Activated CD4-positive, alpha-beta T cell treated with anti-CD3 and anti-CD28 coated beads, Interleukin-2, amount 10 ng/mL, durations not matched to agents 24 days and 14 days (primary cell): ENCODE data around the gene SERPINA10. TPM values are rescaled to one million over a fixed set of nuclear protein-coding genes. Genes with fewer than 3 reads are reported as not detected.
"Not testable (repeated sequence)": the region's sequence is repeated elsewhere in the genome, so short reads cannot be mapped to it uniquely, and the experiment has no call there.

ENCODE experiments used
- DNase-seq: peaks from one replicate; pipeline ENCODE4 v3.0.0; 2022
- H3K27ac Mint-ChIP-seq: one replicate; pipeline ENCODE4 v1.8.0; 2022; ENCODE audit warnings: mild to moderate bottlenecking, mixed read lengths
- H3K27me3 Mint-ChIP-seq: one replicate; pipeline ENCODE4 v1.8.0; 2022; ENCODE audit warnings: mixed read lengths
- H3K36me3 Mint-ChIP-seq: one replicate; pipeline ENCODE4 v1.8.0; 2022; ENCODE audit warnings: low read depth, mild to moderate bottlenecking, mixed read lengths
- H3K4me1 Mint-ChIP-seq: one replicate; pipeline ENCODE4 v1.8.0; 2021; ENCODE audit warnings: mixed read lengths
- H3K4me3 Mint-ChIP-seq: one replicate; pipeline ENCODE4 v1.8.0; 2022; ENCODE audit warnings: mild to moderate bottlenecking, moderate library complexity, mixed read lengths
- H3K9me3 Mint-ChIP-seq: one replicate; pipeline ENCODE4 v1.8.0; 2021; ENCODE audit warnings: mixed read lengths
- intact Hi-C: fragments of 100-400 bp; cut with micrococcal nuclease; formaldehyde crosslinking; loops from one replicate; pipeline ENCODE4 v1.15.1; 2023
- total RNA-seq: library from RNA; stranded (reverse); gene quantifications from 2 replicates; pipeline ENCODE4 v1.2.3, GENCODE V29; 2022

SERPINA10 gene
- total RNA-seq, 1 donor from 2014 or later: not detected

GRCh38 chr14:94284221-94284620 lies 8.8 kb downstream of the SERPINA10 start:
- H3K36me3 Mint-ChIP-seq: no peaks in the 10 kb centered on the region
- H3K27me3 Mint-ChIP-seq: no peaks in the 10 kb centered on the region
- H3K27ac Mint-ChIP-seq: no peak overlapping the region
- H3K4me1 Mint-ChIP-seq: no peaks in the 10 kb centered on the region
- DNase-seq: no peak
- no peak overlapping the region for H3K4me3 Mint-ChIP-seq
- H3K9me3 Mint-ChIP-seq: no peaks in the 10 kb centered on the region
- intact Hi-C loops: no loop called here

DNA sequence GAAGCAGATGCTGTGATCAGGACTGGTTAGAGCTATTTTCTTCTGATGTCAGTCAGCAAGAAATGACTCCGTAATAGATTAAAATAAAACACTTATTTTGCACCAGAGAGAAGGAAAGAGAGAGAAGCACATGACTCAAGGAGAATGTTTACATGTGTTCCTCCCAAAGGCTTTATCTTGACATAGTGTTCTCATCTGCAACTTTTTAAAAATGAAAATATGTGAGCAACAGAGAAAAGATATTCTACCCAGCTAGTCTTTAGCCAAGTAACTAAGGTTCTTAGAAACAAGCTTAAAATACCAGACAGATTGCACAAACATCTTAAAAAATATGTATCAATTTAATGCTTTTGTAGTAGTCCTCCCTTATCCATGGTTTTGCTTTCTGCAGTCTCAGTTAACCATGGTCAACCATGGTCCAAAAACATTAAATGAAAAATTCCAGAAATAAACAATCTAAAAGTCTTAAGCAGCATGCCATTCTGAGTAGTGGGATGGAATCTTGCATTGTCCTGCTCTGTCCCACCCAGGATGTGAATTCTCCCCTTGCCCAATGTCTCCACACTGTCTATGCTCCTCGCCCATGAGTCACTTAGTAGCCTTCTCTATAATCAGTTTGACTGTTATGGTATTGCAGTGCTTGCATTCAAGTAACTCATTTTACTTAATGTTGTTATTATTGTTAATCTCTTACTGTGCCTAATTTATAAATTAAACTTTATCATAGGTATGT lies 9.9 kb downstream of the SERPINA10 start:
- intact Hi-C loops: no loop called here
- no peak overlapping the region for H3K27ac Mint-ChIP-seq
- H3K9me3 Mint-ChIP-seq: no peaks in the 10 kb centered on the region

DNA sequence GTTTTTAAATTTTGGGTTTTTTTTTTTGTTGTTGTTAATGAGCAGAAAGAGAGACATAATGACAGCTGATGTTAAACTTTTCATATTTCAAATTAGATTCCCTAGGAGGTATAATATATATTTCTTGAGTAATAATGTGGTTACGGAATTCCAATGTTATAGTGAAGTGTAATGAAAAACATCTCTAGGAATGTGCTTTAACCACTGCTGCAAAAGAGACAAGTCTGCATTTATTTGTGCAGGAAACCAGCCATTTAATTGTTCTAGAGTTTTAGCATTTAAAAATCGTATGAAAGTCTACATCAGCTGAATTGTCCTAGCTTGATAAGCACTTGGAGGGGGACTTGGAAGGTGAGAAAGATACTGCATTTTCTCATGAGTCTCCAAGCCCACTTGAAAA lies 14.3 kb downstream of the SERPINA10 start:
- peaks cover 3% of the 10 kb centered on the region for H3K27me3 Mint-ChIP-seq
- H3K9me3 Mint-ChIP-seq: no peaks in the 10 kb centered on the region
- DNase-seq: no peak
- H3K4me3 Mint-ChIP-seq: no peak overlapping the region
- intact Hi-C loops: no loop called here
- H3K36me3 Mint-ChIP-seq: no peaks in the 10 kb centered on the region
- H3K27ac Mint-ChIP-seq: no peak overlapping the region
- no peaks in the 10 kb centered on the region for H3K4me1 Mint-ChIP-seq

More for the DNA sequence above, 9.9 kb downstream of the SERPINA10 start:
- Mint-ChIP-seq H3K4me1 (no peaks in the 10 kb centered on the region), H3K4me3 (no peak overlapping the region), H3K36me3 (no peaks in the 10 kb centered on the region), H3K27me3 (no peaks in the 10 kb centered on the region)
- no peak for DNase-seq

DNA sequence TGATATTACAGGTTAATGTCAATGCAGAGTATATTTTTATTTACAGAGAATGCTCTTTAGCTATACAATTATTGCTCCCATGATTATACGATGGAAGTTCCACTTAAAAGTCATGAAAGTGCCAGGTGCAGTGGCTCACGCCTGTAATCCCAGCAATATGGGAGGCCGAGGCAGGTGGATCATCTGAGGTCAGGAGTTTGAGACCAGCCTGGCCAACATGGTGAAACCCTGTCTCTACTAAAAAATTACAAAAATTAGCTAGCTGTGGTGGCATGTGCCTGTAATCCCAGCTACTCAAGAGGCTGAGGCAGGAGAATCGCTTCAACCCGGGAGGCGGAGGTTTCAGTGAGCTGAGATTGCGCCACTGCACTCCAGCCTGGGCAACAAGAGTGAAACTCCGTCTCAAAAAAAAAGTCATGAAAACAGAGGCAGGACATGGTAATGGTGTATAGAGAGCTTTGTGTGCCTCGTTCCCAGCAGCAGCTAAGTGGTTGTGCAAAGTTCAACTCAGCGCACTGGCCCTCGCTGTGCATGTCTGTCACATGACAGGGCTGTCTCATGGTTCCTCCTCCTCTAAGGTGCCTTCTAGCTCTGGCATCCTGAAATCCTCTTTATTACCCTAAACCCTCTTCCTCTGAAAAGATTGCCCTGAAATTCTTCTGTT lies 16.0 kb downstream of the SERPINA10 start:
- intact Hi-C loops, H3K27ac Mint-ChIP-seq, DNase-seq, H3K4me1 Mint-ChIP-seq, H3K36me3 Mint-ChIP-seq, H3K4me3 Mint-ChIP-seq, H3K27me3 Mint-ChIP-seq, H3K9me3 Mint-ChIP-seq: not testable (repeated sequence)

DNA sequence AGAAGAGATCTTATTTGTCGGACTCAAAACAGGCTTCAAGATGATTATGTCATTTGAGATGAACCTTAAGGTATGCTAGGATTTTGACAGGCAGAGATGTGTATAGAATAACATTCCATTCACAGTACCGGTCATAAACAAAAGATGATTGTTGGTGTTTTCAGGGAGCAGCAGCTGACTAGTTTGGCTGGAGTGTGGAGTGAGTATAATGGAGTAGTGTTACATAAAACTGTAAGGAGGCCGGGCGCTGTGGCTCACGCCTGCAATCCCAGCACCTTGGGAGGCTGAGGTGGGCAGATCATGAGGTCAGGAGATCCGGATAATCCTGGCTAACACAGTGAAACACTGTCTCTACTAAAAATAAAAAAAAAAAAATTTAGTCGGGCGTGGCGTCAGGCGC lies 23.9 kb downstream of the SERPINA10 start:
- intact Hi-C loops: no loop called here
- H3K36me3 Mint-ChIP-seq: no peaks in the 10 kb centered on the region

DNA sequence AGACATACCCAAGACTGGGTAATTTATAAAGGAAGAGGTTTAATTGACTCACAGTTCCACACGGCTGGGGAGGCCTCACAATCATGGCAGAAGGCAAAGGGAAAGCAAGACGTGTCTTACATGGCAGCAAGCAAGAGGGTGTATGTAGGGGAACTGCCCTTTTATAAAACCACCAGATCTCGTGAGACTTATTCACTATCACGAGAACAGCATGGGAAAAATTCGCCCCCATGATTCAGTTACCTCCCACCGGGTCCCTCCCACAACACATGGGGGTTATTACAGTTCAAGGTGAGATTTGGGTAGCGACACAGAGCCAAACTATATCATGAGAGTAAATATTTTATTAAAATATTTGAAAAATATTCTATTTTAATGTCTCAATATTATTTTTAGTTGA lies 24.5 kb downstream of the SERPINA10 start:
- H3K9me3 Mint-ChIP-seq, intact Hi-C loops, H3K4me3 Mint-ChIP-seq, H3K4me1 Mint-ChIP-seq, H3K36me3 Mint-ChIP-seq, H3K27ac Mint-ChIP-seq, DNase-seq, H3K27me3 Mint-ChIP-seq: not testable (repeated sequence)

More for the DNA sequence above, 23.9 kb downstream of the SERPINA10 start:
- Mint-ChIP-seq H3K4me3 (no peak overlapping the region), H3K27me3 (peaks cover 6% of the 10 kb centered on the region), H3K9me3 (no peaks in the 10 kb centered on the region), H3K27ac (no peak overlapping the region), H3K4me1 (no peaks in the 10 kb centered on the region)
- no peak for DNase-seq

DNA sequence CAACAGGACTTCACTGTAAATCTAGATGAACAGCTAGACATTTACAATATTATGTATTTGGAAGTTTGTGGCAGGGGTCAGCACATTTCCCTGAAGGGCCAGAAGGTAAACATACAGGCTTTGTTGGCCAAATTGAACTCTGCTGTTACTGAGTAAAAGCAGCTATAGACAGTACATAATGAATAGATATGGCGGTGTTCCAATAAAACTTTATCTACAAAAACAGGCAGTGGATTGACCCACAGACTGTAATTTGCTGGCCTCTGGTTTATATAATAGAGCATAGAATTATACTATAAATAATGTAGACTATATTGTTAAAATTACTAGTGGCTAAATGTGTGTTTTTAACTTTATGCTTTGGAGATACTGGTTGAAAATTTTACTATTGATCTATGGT lies 25.7 kb downstream of the SERPINA10 start:
- Mint-ChIP-seq H3K36me3 (no peaks in the 10 kb centered on the region), H3K27me3 (peaks cover 3% of the 10 kb centered on the region), H3K4me3 (no peak overlapping the region), H3K4me1 (no peaks in the 10 kb centered on the region), H3K27ac (no peak overlapping the region), H3K9me3 (peaks cover 5% of the 10 kb centered on the region)
- intact Hi-C loops: no loop called here
- DNase-seq: no peak

- H3K36me3 Mint-ChIP-seq, H3K27me3 Mint-ChIP-seq, H3K9me3 Mint-ChIP-seq, DNase-seq, H3K27ac Mint-ChIP-seq, H3K4me1 Mint-ChIP-seq, H3K4me3 Mint-ChIP-seq, intact Hi-C loops: not testable (repeated sequence)
Measured at GRCh38 chr14:94264195-94264594, 28.9 kb downstream of the SERPINA10 start.

DNA sequence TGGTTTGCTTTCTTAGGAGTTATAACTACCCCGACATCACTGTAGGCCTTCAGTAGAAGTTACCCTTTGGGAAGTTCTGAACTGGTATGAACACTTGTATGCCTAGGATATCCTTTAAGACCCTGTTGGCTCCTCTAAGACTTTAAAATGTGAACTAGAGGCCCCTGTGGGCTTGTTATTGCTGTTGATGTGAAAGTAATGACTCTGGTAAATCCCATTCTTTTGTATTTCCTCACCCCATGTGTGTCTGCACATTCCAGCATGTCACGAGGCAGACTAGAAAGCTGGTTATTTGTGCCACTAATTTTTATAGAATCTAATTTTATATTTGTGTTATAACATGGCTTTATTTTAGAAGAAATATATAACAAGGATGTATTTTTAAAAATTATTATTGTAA lies 48.9 kb downstream of the SERPINA10 start:
- peaks cover 2% of the 10 kb centered on the region for H3K27me3 Mint-ChIP-seq
- no peaks in the 10 kb centered on the region for H3K4me1 Mint-ChIP-seq
- DNase-seq: no peak
- H3K4me3 Mint-ChIP-seq: no peak overlapping the region
- H3K36me3 Mint-ChIP-seq: no peaks in the 10 kb centered on the region
- no peak overlapping the region for H3K27ac Mint-ChIP-seq
- intact Hi-C loops: no loop called here
- H3K9me3 Mint-ChIP-seq: no peaks in the 10 kb centered on the region

DNA sequence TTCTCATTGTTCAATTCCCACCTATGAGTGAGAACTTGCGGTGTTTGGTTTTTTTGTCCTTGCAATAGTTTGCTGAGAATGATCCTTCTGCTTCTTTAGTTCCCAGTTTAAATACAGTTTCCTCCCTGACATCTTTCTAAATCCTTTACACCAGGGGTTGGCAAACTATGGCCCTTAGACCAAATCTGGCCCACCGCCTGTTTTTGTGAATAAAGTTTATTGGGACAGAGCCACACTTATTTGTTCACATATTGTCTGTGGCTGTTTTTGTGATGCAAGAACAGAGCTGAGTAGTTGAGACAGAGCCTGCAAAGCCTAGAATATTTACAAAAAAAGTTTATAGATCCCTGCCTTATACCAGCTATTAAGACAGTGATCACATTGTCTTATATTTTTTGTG lies 53.7 kb downstream of the SERPINA10 start:
- intact Hi-C loops: no loop called here
- Mint-ChIP-seq H3K36me3 (no peaks in the 10 kb centered on the region), H3K9me3 (no peaks in the 10 kb centered on the region), H3K4me1 (peaks cover 2% of the 10 kb centered on the region), H3K27me3 (peaks cover 2% of the 10 kb centered on the region), H3K4me3 (no peak overlapping the region), H3K27ac (no peak overlapping the region)
- no peak for DNase-seq

DNA sequence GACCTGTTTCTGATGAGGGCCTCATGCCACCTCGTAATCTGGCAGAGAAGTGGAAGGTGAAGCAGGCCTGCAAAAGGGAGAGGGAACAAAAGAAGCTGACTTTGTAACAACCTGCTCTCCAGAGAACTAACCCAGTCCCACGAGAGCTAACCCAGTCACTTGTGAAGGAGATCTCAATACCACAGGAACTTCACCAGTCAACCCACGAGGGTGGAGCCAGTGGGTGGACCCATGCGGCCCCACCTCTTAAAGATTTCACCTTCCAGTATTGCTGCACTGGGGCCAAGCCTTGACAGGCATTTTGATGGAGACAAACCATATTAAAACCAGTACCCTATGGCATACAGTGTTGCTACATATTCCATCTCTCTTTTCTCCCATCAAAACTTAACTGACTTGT lies 55.1 kb downstream of the SERPINA10 start:
- intact Hi-C loops: no loop called here
- DNase-seq: no peak
- H3K4me1 Mint-ChIP-seq: peaks cover 2% of the 10 kb centered on the region
- no peak overlapping the region for H3K4me3 Mint-ChIP-seq
- H3K27me3 Mint-ChIP-seq: no peaks in the 10 kb centered on the region
- H3K27ac Mint-ChIP-seq: no peak overlapping the region
- no peaks in the 10 kb centered on the region for H3K9me3 Mint-ChIP-seq
- no peaks in the 10 kb centered on the region for H3K36me3 Mint-ChIP-seq

GRCh38 chr14:94237046-94237445 lies 56.0 kb downstream of the SERPINA10 start:
- Mint-ChIP-seq H3K4me1 (peaks cover 2% of the 10 kb centered on the region), H3K36me3 (no peaks in the 10 kb centered on the region), H3K4me3 (no peak overlapping the region), H3K27ac (no peak overlapping the region), H3K27me3 (no peaks in the 10 kb centered on the region), H3K9me3 (no peaks in the 10 kb centered on the region)
- intact Hi-C loops: no loop called here
- DNase-seq: no peak
